PC-9 (cell line): ENCODE data around the gene MMD. TPM values are rescaled to one million over a fixed set of nuclear protein-coding genes. Genes with fewer than 3 reads are reported as not detected.

Experiments used
- BruUV-seq: library from RNA; stranded (reverse); fragments of 400-500 nt; replicated peaks from 2 replicates; lab custom pipeline; 2021; lab: Mats Ljungman, UMichigan
- CTCF ChIA-PET: fragments of 300-600 bp; sonication (Branson Sonifier 250); formaldehyde crosslinking; loops from one replicate; lab custom pipeline; 2022; ENCODE audit warnings: antibody characterized with exemption; lab: Charles Lee
- POLR2A ChIA-PET: fragments of 300-600 bp; sonication (Branson Sonifier 250); formaldehyde crosslinking; loops from one replicate; lab custom pipeline; 2022; ENCODE audit warnings: antibody characterized with exemption; ENCODE audit not compliant: unreplicated experiment; lab: Charles Lee
- DNase-seq, 2 experiments: peaks; one replicate each; pipeline versions ENCODE4 v3.0.0 to v3.0.0-alpha.2; 2015 to 2022; ENCODE audit warnings: mixed read lengths in 1 of 2
- H2AFZ ChIP-seq: fragments of 200-600 bp; sonication (generic); 2 replicates; pipeline ENCODE4 v1.8.1; 2017; ENCODE audit warnings: antibody characterized with exemption
- H3F3A ChIP-seq: fragments of 200-600 bp; sonication (generic); 2 replicates; pipeline ENCODE4 v1.8.1; 2017; ENCODE audit warnings: antibody characterized with exemption, mild to moderate bottlenecking, low read depth; ENCODE audit not compliant: insufficient read depth
- H3K27ac ChIP-seq: fragments of 200-600 bp; sonication (generic); 2 replicates; pipeline ENCODE4 v1.6.1; 2016; ENCODE audit warnings: mixed run types
- H3K27me3 ChIP-seq: fragments of 200-600 bp; sonication (generic); 2 replicates; pipeline ENCODE4 v1.6.1; 2016; ENCODE audit warnings: low read depth, mixed run types; ENCODE audit not compliant: insufficient read depth
- H3K36me3 ChIP-seq: fragments of 200-600 bp; sonication (generic); 2 replicates; pipeline ENCODE4 v1.6.1; 2016; ENCODE audit warnings: low read depth, mixed run types
- H3K4me1 ChIP-seq: fragments of 200-600 bp; sonication (generic); replicated peaks from 2 replicates; pipeline ENCODE4 v1.6.1; 2016; ENCODE audit warnings: mixed run types; ENCODE audit not compliant: insufficient read depth
- H3K4me2 ChIP-seq: fragments of 200-600 bp; sonication (generic); 2 replicates; pipeline ENCODE4 v1.6.1; 2017; ENCODE audit warnings: mixed run types
- H3K4me3 ChIP-seq: fragments of 200-600 bp; sonication (generic); 2 replicates; pipeline ENCODE4 v1.6.1; 2016; ENCODE audit warnings: mixed run types
- H3K79me2 ChIP-seq: fragments of 200-600 bp; sonication (generic); 2 replicates; pipeline ENCODE4 v1.6.1; 2017; ENCODE audit warnings: low read depth, mixed run types
- H3K9me2 ChIP-seq: fragments of 200-600 bp; sonication (generic); 2 replicates; pipeline ENCODE4 v1.8.1; 2017; ENCODE audit warnings: mild to moderate bottlenecking; ENCODE audit not compliant: insufficient read depth
- H3K9me3 ChIP-seq: fragments of 200-600 bp; sonication (generic); 2 replicates; pipeline ENCODE4 v1.8.1; 2016; ENCODE audit warnings: low read depth; ENCODE audit not compliant: insufficient read depth
- H4K20me1 ChIP-seq: fragments of 200-600 bp; sonication (generic); 2 replicates; pipeline ENCODE4 v1.8.1; 2017; ENCODE audit not compliant: insufficient read depth
- EZH2 ChIP-seq: fragments of 200-600 bp; sonication (generic); IDR thresholded peaks from 2 replicates; pipeline ENCODE4 v1.8.0; 2017; ENCODE audit warnings: antibody characterized with exemption, low read depth
- intact Hi-C: fragments of 100-400 bp; cut with micrococcal nuclease; formaldehyde crosslinking; loops from one replicate; pipeline ENCODE4 v1.10.0; 2022; ENCODE audit not compliant: unreplicated experiment
- total RNA-seq: library from RNA; stranded (reverse); gene quantifications from 2 replicates; pipeline ENCODE4 v1.2.3, GENCODE V29; 2021
- TF ChIP-seq, protein P1 (sequence below): fragments of 200-600 bp; sonication (generic); conservative IDR thresholded peaks from 2 replicates; pipeline ENCODE4 v1.6.1; 2017; ENCODE audit warnings: mixed run types, antibody characterized with exemption, mild to moderate bottlenecking, moderate library complexity

The MMD gene
- total RNA-seq, 1 experiment from 2014 or later: 7.2 TPM

DNA sequence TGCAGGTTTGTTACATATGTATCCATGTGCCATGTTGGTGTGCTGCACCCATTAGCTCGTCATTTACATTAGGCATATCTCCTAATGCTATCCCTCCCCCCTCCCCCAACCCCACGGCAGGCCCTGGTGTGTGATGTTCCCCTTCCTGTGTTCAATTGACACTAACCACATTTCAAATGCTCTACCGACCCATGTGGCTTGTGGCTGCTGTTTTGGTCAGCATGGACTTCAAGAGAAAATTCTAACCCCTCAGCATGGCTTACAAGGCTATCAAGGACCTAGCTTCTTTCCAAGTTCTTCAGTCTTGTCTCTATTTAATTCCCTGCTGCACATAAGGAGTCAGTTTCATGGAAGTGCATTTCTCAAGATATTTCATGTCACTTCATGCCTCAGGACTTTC, 52.9 kb downstream of the MMD start:
- Histone ChIP-seq H3K4me1 (no peaks in the 10 kb centered on the region), H4K20me1 (no peaks in the 10 kb centered on the region; the same call in 1 of the 2 replicates), H3K4me2 (no peak overlapping the region), H2AFZ (no peak overlapping the region), H3K9me2 (no peaks in the 10 kb centered on the region), H3K36me3 (no peaks in the 10 kb centered on the region), H3K9me3 (no peaks in the 10 kb centered on the region; the same call in 1 of the 2 replicates), H3K27me3 (peaks cover 5% of the 10 kb centered on the region; the same call in 1 of the 2 replicates), H3K27ac (no peak overlapping the region), H3K79me2 (no peaks in the 10 kb centered on the region), H3K4me3 (no peak overlapping the region), H3F3A (no peaks in the 10 kb centered on the region)
- CTCF ChIA-PET: interaction anchor here (0.6 kb wide), 1 partner anchor 92 kb away, joined by 3 read pairs; no protein-coding TSS in a partner anchor
- TF ChIP-seq, protein P1, sequence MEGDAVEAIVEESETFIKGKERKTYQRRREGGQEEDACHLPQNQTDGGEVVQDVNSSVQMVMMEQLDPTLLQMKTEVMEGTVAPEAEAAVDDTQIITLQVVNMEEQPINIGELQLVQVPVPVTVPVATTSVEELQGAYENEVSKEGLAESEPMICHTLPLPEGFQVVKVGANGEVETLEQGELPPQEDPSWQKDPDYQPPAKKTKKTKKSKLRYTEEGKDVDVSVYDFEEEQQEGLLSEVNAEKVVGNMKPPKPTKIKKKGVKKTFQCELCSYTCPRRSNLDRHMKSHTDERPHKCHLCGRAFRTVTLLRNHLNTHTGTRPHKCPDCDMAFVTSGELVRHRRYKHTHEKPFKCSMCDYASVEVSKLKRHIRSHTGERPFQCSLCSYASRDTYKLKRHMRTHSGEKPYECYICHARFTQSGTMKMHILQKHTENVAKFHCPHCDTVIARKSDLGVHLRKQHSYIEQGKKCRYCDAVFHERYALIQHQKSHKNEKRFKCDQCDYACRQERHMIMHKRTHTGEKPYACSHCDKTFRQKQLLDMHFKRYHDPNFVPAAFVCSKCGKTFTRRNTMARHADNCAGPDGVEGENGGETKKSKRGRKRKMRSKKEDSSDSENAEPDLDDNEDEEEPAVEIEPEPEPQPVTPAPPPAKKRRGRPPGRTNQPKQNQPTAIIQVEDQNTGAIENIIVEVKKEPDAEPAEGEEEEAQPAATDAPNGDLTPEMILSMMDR: no peak
- no peak for TF ChIP-seq EZH2
- no peak for DNase-seq
- POLR2A ChIA-PET: no interaction called here
- no TSS peak for BruUV-seq
- intact Hi-C loops: no loop called here

DNA sequence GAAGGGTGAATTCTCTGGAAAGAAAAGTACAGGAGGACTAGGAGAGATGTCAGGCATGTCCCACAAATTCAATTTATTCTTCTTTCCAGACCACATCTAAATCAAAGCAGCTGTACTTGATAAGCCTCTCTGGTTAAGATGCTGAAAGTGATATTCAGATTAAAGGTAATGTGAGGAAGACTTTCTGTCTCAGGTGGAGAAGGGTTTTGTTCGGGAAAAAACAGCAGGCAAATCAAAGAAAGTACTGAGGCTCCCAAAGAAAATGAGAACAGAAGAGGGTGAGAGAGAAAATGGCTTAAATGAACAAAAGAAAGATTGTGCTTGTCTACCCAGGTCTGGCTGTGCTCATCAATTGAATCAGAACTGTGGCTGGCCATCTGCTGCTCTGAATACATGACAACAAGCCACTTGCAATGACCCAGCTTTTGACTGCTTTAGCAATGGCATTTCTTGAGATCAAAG, 55.6 kb downstream of the MMD start:
- ChIA-PET CTCF (no interaction called here), POLR2A (no interaction called here)
- no peak for TF ChIP-seq EZH2
- TF ChIP-seq, protein P1: no peak
- Histone ChIP-seq H3K79me2 (no peaks in the 10 kb centered on the region), H4K20me1 (no peaks in the 10 kb centered on the region; the same call in 1 of the 2 replicates), H3K27me3 (peaks cover 5% of the 10 kb centered on the region; the same call in 1 of the 2 replicates), H3K4me3 (no peak overlapping the region), H2AFZ (no peak overlapping the region), H3F3A (no peaks in the 10 kb centered on the region), H3K36me3 (no peaks in the 10 kb centered on the region), H3K4me1 (no peaks in the 10 kb centered on the region), H3K27ac (no peak overlapping the region), H3K9me2 (no peaks in the 10 kb centered on the region), H3K4me2 (no peak overlapping the region), H3K9me3 (0 out of 2 replicates have a peak, but pooled peaks cover 5% of the 10 kb centered on the region)
- DNase-seq: no peak
- intact Hi-C loops: no loop called here
- BruUV-seq: no TSS peak

DNA sequence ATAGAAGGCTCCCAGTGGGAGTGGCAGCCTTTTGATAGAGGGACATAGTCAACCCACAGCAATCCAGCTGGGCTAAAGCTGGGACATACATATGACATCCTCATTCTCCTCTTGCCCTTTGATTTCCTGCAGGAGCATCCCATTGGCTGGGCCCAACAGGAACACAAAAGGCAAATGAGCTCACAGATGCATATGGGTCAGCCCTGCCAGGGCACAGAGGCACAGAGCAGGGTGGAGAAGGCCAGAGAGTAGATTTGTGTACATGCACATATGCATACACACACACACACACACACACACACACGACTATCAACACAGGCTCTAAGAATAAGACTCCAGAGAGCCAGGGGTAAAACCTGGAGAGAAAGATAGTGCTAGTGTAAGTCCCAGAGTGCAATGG, 58.6 kb downstream of the MMD start:
- no peak overlapping the region for H3K4me3 ChIP-seq
- H3K79me2 ChIP-seq: no peaks in the 10 kb centered on the region
- H3K27me3 ChIP-seq: no peaks in the 10 kb centered on the region
- no peak overlapping the region for H3K4me2 ChIP-seq
- ChIA-PET CTCF (no interaction called here), POLR2A (no interaction called here)
- no peaks in the 10 kb centered on the region for H3F3A ChIP-seq
- H4K20me1 ChIP-seq: no peaks in the 10 kb centered on the region
- H3K36me3 ChIP-seq: no peaks in the 10 kb centered on the region
- H2AFZ ChIP-seq: no peak overlapping the region
- H3K9me2 ChIP-seq: no peaks in the 10 kb centered on the region
- no peaks in the 10 kb centered on the region for H3K4me1 ChIP-seq
- intact Hi-C loops: no loop called here
- no peak for DNase-seq
- BruUV-seq: no TSS peak
- TF ChIP-seq, protein P1: no peak
- TF ChIP-seq EZH2: no peak
- H3K27ac ChIP-seq: no peak overlapping the region
- 0 out of 2 replicates have a peak, but pooled peaks cover 8% of the 10 kb centered on the region for H3K9me3 ChIP-seq
